GM12878 (cell line): ENCODE data around the gene RARA. TPM values are rescaled to one million over a fixed set of nuclear protein-coding genes. Genes with fewer than 3 reads are reported as not detected.
A peak's percentile ranks its signal among the peaks of the same experiment; 100 is the strongest.

ENCODE experiments used
- ATAC-seq: fragments of 200-7000 bp; cut with Tn5 transposase; 3 replicates; pipeline ENCODE4 v1.9.1; 2020; ENCODE audit warnings: mild to moderate bottlenecking, moderate library complexity
- BruUV-seq: library from RNA; stranded (reverse); fragments of 400-500 nt; replicated peaks from 2 replicates; lab custom pipeline; 2021; lab: Mats Ljungman, UMichigan
- CTCF ChIA-PET: fragments of 300-600 bp; sonication (Branson Sonifier 250); formaldehyde crosslinking; extraction: SDS; loops from one replicate; lab custom pipeline; 2021; ENCODE audit warnings: inconsistent platforms; lab: Yijun Ruan, JAX
- POLR2A ChIA-PET: fragments of 350-600 bp; formaldehyde crosslinking; extraction: SDS; loops from one replicate; lab custom pipeline; 2021; ENCODE audit warnings: inconsistent platforms; lab: Charles Lee
- RAD21 ChIA-PET: fragments of 300-600 bp; sonication (Branson Sonifier 250); formaldehyde crosslinking; loops from one replicate; lab custom pipeline; 2023; ENCODE audit warnings: antibody characterized with exemption; ENCODE audit not compliant: unreplicated experiment; lab: Charles Lee
- SMC1A ChIA-PET: fragments of 300-600 bp; sonication (Branson Sonifier 250); formaldehyde crosslinking; loops from one replicate; lab custom pipeline; 2023; ENCODE audit not compliant: unreplicated experiment, uncharacterized antibody; lab: Charles Lee
- DNase-seq: peaks from one replicate; pipeline ENCODE4 v3.0.0-alpha.2; 2011; ENCODE audit warnings: low read depth, low spot score
- FAIRE-seq: peaks from 3 replicates; lab custom pipeline; 2011; peaks lifted over from hg19 to GRCh38; lab: Jason Lieb, UNC
- H2AFZ ChIP-seq: 2 replicates; pipeline ENCODE4 v1.6.0; 2011; ENCODE audit warnings: low read depth, low read length, control low read depth; ENCODE audit not compliant: control insufficient read depth
- H3K27ac ChIP-seq: 2 replicates; pipeline ENCODE4 v1.5.1; 2011; ENCODE audit warnings: control low read depth; ENCODE audit not compliant: control insufficient read depth, insufficient read depth
- H3K27me3 ChIP-seq, 2 experiments: replicated peaks in 1 of 2; 2 replicates each; pipeline versions ENCODE4 v1.6.0 to v1.6.1; 2011; ENCODE audit warnings: low read length in 1 of 2; ENCODE audit not compliant: control insufficient read depth in 2 of 2, insufficient read depth in 2 of 2
- H3K36me3 ChIP-seq, 2 experiments: 2 replicates each; pipeline ENCODE4 v1.5.1; 2011; ENCODE audit warnings: low read length in 1 of 2; ENCODE audit not compliant: control insufficient read depth in 2 of 2, insufficient read depth in 2 of 2
- H3K4me1 ChIP-seq: 2 replicates; pipeline ENCODE4 v1.6.1; 2011; ENCODE audit warnings: mild to moderate bottlenecking, low read length, moderate library complexity, mixed read lengths; ENCODE audit not compliant: control insufficient read depth, insufficient read depth
- H3K4me2 ChIP-seq: 2 replicates; pipeline ENCODE4 v1.6.0; 2011; ENCODE audit warnings: control low read depth; ENCODE audit not compliant: control insufficient read depth, insufficient read depth
- H3K4me3 ChIP-seq: fragments of 200-600 bp; sonication (generic); 2 replicates; pipeline ENCODE4 v1.5.1; 2016
- H3K79me2 ChIP-seq: 2 replicates; pipeline ENCODE4 v1.6.0; 2011; ENCODE audit warnings: low read length; ENCODE audit not compliant: control insufficient read depth, insufficient read depth
- H3K9ac ChIP-seq: 2 replicates; pipeline ENCODE4 v1.8.0; 2011; ENCODE audit warnings: low read length, control low read depth, mixed read lengths; ENCODE audit not compliant: control insufficient read depth, insufficient read depth
- H3K9me3 ChIP-seq: replicated peaks from 3 replicates; pipeline ENCODE4 v1.5.1; 2011; ENCODE audit warnings: mild to moderate bottlenecking, low read length; ENCODE audit not compliant: control insufficient read depth, insufficient read depth
- H4K20me1 ChIP-seq: 2 replicates; pipeline ENCODE4 v1.6.0; 2011; ENCODE audit not compliant: control insufficient read depth, insufficient read depth
- CHD4 ChIP-seq: fragments of 200-600 bp; sonication (generic); IDR thresholded peaks from 2 replicates; pipeline ENCODE4 v1.6.1; 2016; ENCODE audit warnings: mild to moderate bottlenecking
- CREM ChIP-seq: IDR thresholded peaks from 2 replicates; pipeline ENCODE4 v1.6.1; 2014; ENCODE audit warnings: antibody characterized with exemption, low read depth
- EGR1 ChIP-seq, 2 experiments: IDR thresholded peaks; 1 replicate in 1 of 2; 2 replicates in 1 of 2; pipeline ENCODE4 v1.6.1; 2011 to 2012; ENCODE audit warnings: low read depth in 2 of 2, low read length in 2 of 2, borderline replicate concordance in 1 of 2, mild to moderate bottlenecking in 1 of 2, moderate library complexity in 1 of 2
- EP300 ChIP-seq, 2 experiments: fragments of 150-350 bp in 1 of 2; IDR thresholded peaks; 2 replicates each; pipeline ENCODE4 v1.6.1; 2011 to 2012; ENCODE audit warnings: low read depth in 2 of 2, low read length in 2 of 2, borderline replicate concordance in 1 of 2, improper control_type of control experiment in 1 of 2, inconsistent platforms in 1 of 2; ENCODE audit not compliant: control insufficient read depth in 1 of 2
- FOXK2 ChIP-seq: fragments of 450-650 bp; IDR thresholded peaks from 2 replicates; pipeline ENCODE4 v1.6.1; 2017; ENCODE audit warnings: mild to moderate bottlenecking, moderate library complexity
- HCFC1 ChIP-seq: fragments of 150-350 bp; IDR thresholded peaks from 2 replicates; pipeline ENCODE4 v1.6.1; 2014; ENCODE audit warnings: low read length
- MEF2A ChIP-seq: IDR thresholded peaks from 2 replicates; pipeline ENCODE4 v1.6.1; 2011; ENCODE audit warnings: low read depth, mild to moderate bottlenecking, low read length, moderate library complexity; ENCODE audit not compliant: insufficient read depth
- RB1 ChIP-seq: fragments of 450-650 bp; formaldehyde crosslinking; IDR thresholded peaks from 2 replicates; pipeline ENCODE4 v1.6.1; 2017; ENCODE audit warnings: mild to moderate bottlenecking, borderline replicate concordance
- RUNX3 ChIP-seq: IDR thresholded peaks from 2 replicates; pipeline ENCODE4 v1.6.1; 2012; ENCODE audit warnings: low read length, inconsistent platforms
- SRF ChIP-seq, 2 experiments: IDR thresholded peaks; 2 replicates each; pipeline ENCODE4 v1.6.1; 2011; ENCODE audit warnings: low read depth in 2 of 2, low read length in 2 of 2, mild to moderate bottlenecking in 1 of 2, moderate library complexity in 1 of 2
- TBL1XR1 ChIP-seq: IDR thresholded peaks from 2 replicates; pipeline ENCODE4 v1.6.1; 2012; ENCODE audit warnings: low read depth, low read length, improper control_type of control experiment
- TCF7 ChIP-seq: IDR thresholded peaks from 2 replicates; pipeline ENCODE4 v1.6.1; 2014; ENCODE audit warnings: antibody characterized with exemption, borderline replicate concordance
- YY1 ChIP-seq: IDR thresholded peaks from 2 replicates; pipeline ENCODE4 v1.6.1; 2011; ENCODE audit warnings: low read depth, mild to moderate bottlenecking, low read length
- WGBS: methylation state at CpG from one replicate; pipeline ENCODE4 v1.1.6; 2016; ENCODE audit warnings: low lambda C conversion rate; ENCODE audit not compliant: insufficient replicate concordance, insufficient coverage; ENCODE audit errors: missing lambda C conversion rate; 5-methylcytosine and 5-hydroxymethylcytosine counted together
- in situ Hi-C: fragments of 300-500 bp; cut with MboI; formaldehyde crosslinking; loops from 9 replicates; pipeline ENCODE4 v1.14.3; 2018; ENCODE audit warnings: mixed read lengths
- intact Hi-C: fragments of 100-400 bp; cut with micrococcal nuclease; formaldehyde crosslinking; loops from one replicate; pipeline ENCODE4 v1.14.2; 2022; ENCODE audit not compliant: unreplicated experiment
- polyA plus RNA-seq, 11 experiments: library from polyadenylated mRNA; depleted of rRNA in 4 of 11; unstranded in 6 of 11; stranded (reverse) in 5 of 11; fragments of >200 nt; fragmentation: Nextera tagmentation in 4 of 11; fragmentation: Illumina TruSeq in 1 of 11; extraction: Ambion mirVana in 4 of 11; extraction: Trizol in 1 of 11; gene quantifications; 1 replicate in 1 of 11; 2 replicates in 10 of 11; pipeline versions ENCODE4 v1.2.1 to v1.2.3, GENCODE V29; 2011 to 2016; ENCODE audit warnings: inconsistent platforms in 2 of 11, missing spikeins in 2 of 11, low read depth in 1 of 11
- total RNA-seq, 4 experiments: library from RNA; depleted of rRNA in 3 of 4; stranded (reverse); fragments of >200 nt in 3 of 4; fragmentation: Illumina TruSeq in 1 of 4; extraction: Trizol in 1 of 4; gene quantifications; 2 replicates each; pipeline versions ENCODE4 v1.2.1 to v1.2.3, GENCODE V29; 2013 to 2021
- TF ChIP-seq, protein P1 (sequence below), 3 experiments: IDR thresholded peaks in 2 of 3; conservative IDR thresholded peaks in 1 of 3; 2 replicates each; pipeline ENCODE4 v1.5.1; 2011; ENCODE audit warnings: low read depth in 3 of 3, low read length in 3 of 3, mild to moderate bottlenecking in 3 of 3, control low read depth in 2 of 3, moderate library complexity in 2 of 3, inconsistent platforms in 1 of 3, mixed read lengths in 1 of 3; ENCODE audit not compliant: control insufficient read depth in 2 of 3, insufficient read depth in 1 of 3; ENCODE audit errors: extremely low read depth in 1 of 3

Gene RARA
- total and polyA plus RNA-seq, 10 of the 15 experiments (the other 5 are each of a cell fraction or from before 2014, with no cell fraction given) = 0.13 to 33.6 (median 13.6) TPM

DNA sequence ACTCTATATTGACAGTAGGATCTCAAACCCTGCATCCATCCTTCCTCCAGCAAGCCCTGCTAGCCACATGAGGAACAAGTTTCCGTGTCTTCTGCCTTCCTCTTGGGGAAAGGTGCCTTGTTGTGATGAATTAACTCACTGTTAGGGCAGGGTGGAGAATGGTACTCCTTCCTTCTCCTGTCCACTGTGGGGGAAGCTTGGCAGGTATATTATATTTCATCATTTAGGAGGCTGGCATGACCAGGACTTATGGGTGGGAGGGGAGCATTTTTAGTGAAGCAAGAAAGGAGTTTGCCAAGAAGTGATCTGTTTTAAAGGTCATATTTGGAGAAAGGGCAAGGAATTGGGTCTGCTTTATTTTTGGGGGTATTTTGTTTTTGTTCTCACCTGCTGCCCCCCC lies 30.6 kb upstream of the RARA start:
- no peak overlapping the region for H3K4me2 ChIP-seq
- FAIRE-seq (no peak), DNase-seq (no peak), ATAC-seq (no peak)
- no peaks in the 10 kb centered on the region for H4K20me1 ChIP-seq
- H3K9me3 ChIP-seq = no peaks in the 10 kb centered on the region
- 94% methylated on average over 1 of the region's 1 CpG for WGBS
- in situ Hi-C loops (loop anchor here (25.0 kb wide), 1 partner anchor 266 kb away; the partner anchor contains the start of gene CSF3), intact Hi-C loops (no loop called here)
- TF ChIP-seq CREM = no peak
- TF ChIP-seq MEF2A = no peak
- TF ChIP-seq TCF7 = no peak
- no peak for TF ChIP-seq FOXK2
- TF ChIP-seq, protein P1, sequence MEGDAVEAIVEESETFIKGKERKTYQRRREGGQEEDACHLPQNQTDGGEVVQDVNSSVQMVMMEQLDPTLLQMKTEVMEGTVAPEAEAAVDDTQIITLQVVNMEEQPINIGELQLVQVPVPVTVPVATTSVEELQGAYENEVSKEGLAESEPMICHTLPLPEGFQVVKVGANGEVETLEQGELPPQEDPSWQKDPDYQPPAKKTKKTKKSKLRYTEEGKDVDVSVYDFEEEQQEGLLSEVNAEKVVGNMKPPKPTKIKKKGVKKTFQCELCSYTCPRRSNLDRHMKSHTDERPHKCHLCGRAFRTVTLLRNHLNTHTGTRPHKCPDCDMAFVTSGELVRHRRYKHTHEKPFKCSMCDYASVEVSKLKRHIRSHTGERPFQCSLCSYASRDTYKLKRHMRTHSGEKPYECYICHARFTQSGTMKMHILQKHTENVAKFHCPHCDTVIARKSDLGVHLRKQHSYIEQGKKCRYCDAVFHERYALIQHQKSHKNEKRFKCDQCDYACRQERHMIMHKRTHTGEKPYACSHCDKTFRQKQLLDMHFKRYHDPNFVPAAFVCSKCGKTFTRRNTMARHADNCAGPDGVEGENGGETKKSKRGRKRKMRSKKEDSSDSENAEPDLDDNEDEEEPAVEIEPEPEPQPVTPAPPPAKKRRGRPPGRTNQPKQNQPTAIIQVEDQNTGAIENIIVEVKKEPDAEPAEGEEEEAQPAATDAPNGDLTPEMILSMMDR (IDR thresholded peaks at IDR 0.05 in 2 of 3, conservative IDR thresholded peaks at IDR 0.05 in 1 of 3; ENCODE audit: control insufficient read depth in 2 of 3, extremely low read depth in 1 of 3, insufficient read depth in 1 of 3, low read depth in 3 of 3, low read length in 3 of 3) = no peak
- TF ChIP-seq EGR1 (IDR thresholded peaks at IDR 0.05; ENCODE audit: borderline replicate concordance in 1 of 2, low read depth in 2 of 2, low read length in 2 of 2) = no peak
- no peak for TF ChIP-seq YY1
- no peak for TF ChIP-seq CHD4
- TF ChIP-seq RB1 = no peak
- no peak for TF ChIP-seq SRF (IDR thresholded peaks at IDR 0.05; ENCODE audit: low read depth in 2 of 2, low read length in 2 of 2)
- TF ChIP-seq RUNX3 = no peak
- no peak for TF ChIP-seq HCFC1
- TF ChIP-seq TBL1XR1 = no peak
- TF ChIP-seq EP300 (IDR thresholded peaks at IDR 0.05; ENCODE audit: borderline replicate concordance in 1 of 2, control insufficient read depth in 1 of 2, low read depth in 2 of 2, low read length in 2 of 2) = no peak
- RAD21 ChIA-PET = no interaction called here
- no peak overlapping the region for H3K27ac ChIP-seq
- TSS peak; percentile 50 for BruUV-seq
- H3K4me1 ChIP-seq = no peaks in the 10 kb centered on the region
- no peaks in the 10 kb centered on the region for H3K27me3 ChIP-seq
- POLR2A ChIA-PET = no interaction called here
- CTCF ChIA-PET = no interaction called here
- no peak overlapping the region for H3K9ac ChIP-seq
- no peaks in the 10 kb centered on the region for H3K79me2 ChIP-seq
- SMC1A ChIA-PET = no interaction called here
- no peak overlapping the region for H2AFZ ChIP-seq
- no peak overlapping the region for H3K4me3 ChIP-seq
- peaks cover 14 to 27% of the 10 kb centered on the region in 2 experiments for H3K36me3 ChIP-seq
